Suprapubic skin (tissue), 4 donors: Measurements from ENCODE around the gene FOXK1. TPM values are rescaled to one million over a fixed set of nuclear protein-coding genes. Genes with fewer than 3 reads are reported as not detected.

Source experiments
- DNase-seq, 2 donors: peaks; one replicate each; pipeline ENCODE4 v3.0.0-alpha.2; 2019; ENCODE audit warnings: low spot score in 2 of 2
- H3K27ac ChIP-seq: fragments of 200-600 bp; sonication (generic); one replicate; pipeline ENCODE4 v1.5.1; 2019
- H3K27me3 ChIP-seq: fragments of 200-600 bp; sonication (generic); one replicate; pipeline ENCODE4 v1.5.1; 2019
- H3K36me3 ChIP-seq: fragments of 200-600 bp; sonication (generic); one replicate; pipeline ENCODE4 v1.5.1; 2019
- H3K4me1 ChIP-seq: fragments of 200-600 bp; sonication (generic); one replicate; pipeline ENCODE4 v1.5.1; 2019
- H3K4me3 ChIP-seq: fragments of 200-600 bp; sonication (generic); one replicate; pipeline ENCODE4 v1.5.1; 2019; ENCODE audit warnings: mild to moderate bottlenecking
- H3K9me3 ChIP-seq: fragments of 200-600 bp; sonication (generic); one replicate; pipeline ENCODE4 v1.5.1; 2019
- EP300 ChIP-seq: sonication (generic); formaldehyde crosslinking; IDR thresholded peaks from one replicate; pipeline ENCODE4 v1.6.1; 2017; ENCODE audit warnings: antibody characterized with exemption
- POLR2A ChIP-seq, 2 donors: fragments of 450-650 bp; IDR thresholded peaks; one replicate each; pipeline ENCODE4 v1.6.1; 2017; ENCODE audit warnings: antibody characterized with exemption in 2 of 2, mild to moderate bottlenecking in 2 of 2, moderate library complexity in 2 of 2
- POLR2AphosphoS5 ChIP-seq, 3 donors: sonication (generic); formaldehyde crosslinking; IDR thresholded peaks; one replicate each; pipeline ENCODE4 v1.6.1; 2017; ENCODE audit warnings: antibody characterized with exemption in 3 of 3
- WGBS: methylation state at CpG from one replicate; pipeline ENCODE4 v1.1.5; 2018; 5-methylcytosine and 5-hydroxymethylcytosine counted together
- total RNA-seq, 4 donors: library from RNA; depleted of rRNA; stranded (reverse); fragments of >200 nt; gene quantifications; one replicate each; pipeline ENCODE4 v1.1.0, GENCODE V29; 2016
- TF ChIP-seq, protein P1 (sequence below), 2 donors: fragments of 200-600 bp in 1 of 2; fragments of 450-650 bp in 1 of 2; sonication (generic) in 1 of 2; IDR thresholded peaks; one replicate each; pipeline ENCODE4 v1.5.1; 2016 to 2019; ENCODE audit warnings: antibody characterized with exemption in 2 of 2, mild to moderate bottlenecking in 1 of 2, moderate library complexity in 1 of 2

The FOXK1 gene
- total RNA-seq, 4 donors from 2014 or later = 37.5 to 68.5 (median 46.6) TPM

DNA sequence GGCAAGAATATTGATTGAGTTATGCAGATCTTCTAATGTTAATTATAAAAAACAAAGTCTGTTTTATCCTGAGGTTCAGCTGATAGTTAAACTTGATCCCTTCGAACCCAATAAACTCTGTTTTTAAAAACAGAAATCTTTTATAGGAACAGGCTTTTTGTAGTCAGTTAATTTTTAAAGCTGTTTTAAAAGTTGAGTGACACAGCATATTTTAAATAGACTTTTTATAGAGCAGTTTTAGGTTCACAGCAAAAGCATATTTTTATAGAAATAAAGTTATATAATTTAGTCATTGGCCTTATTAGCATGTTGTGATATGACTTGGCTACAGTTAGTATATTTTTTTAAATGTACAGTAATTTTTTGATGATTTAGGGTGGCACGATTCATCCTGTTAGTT lies 11.1 kb downstream of the FOXK1 start:
- H3K4me3 ChIP-seq = no peak overlapping the region
- H3K27ac ChIP-seq = peak overlapping the region; percentile 79
- WGBS = 71% methylated on average over 2 of the region's 2 CpGs
- no peak for DNase-seq
- H3K36me3 ChIP-seq = no peaks in the 10 kb centered on the region
- no peaks in the 10 kb centered on the region for H3K9me3 ChIP-seq
- TF ChIP-seq, protein P1, sequence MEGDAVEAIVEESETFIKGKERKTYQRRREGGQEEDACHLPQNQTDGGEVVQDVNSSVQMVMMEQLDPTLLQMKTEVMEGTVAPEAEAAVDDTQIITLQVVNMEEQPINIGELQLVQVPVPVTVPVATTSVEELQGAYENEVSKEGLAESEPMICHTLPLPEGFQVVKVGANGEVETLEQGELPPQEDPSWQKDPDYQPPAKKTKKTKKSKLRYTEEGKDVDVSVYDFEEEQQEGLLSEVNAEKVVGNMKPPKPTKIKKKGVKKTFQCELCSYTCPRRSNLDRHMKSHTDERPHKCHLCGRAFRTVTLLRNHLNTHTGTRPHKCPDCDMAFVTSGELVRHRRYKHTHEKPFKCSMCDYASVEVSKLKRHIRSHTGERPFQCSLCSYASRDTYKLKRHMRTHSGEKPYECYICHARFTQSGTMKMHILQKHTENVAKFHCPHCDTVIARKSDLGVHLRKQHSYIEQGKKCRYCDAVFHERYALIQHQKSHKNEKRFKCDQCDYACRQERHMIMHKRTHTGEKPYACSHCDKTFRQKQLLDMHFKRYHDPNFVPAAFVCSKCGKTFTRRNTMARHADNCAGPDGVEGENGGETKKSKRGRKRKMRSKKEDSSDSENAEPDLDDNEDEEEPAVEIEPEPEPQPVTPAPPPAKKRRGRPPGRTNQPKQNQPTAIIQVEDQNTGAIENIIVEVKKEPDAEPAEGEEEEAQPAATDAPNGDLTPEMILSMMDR (IDR thresholded peaks at IDR 0.05) = no peak
- TF ChIP-seq POLR2A (IDR thresholded peaks at IDR 0.05) (no peak), EP300 (no peak), POLR2AphosphoS5 (IDR thresholded peaks at IDR 0.05) (no peak)
- no peaks in the 10 kb centered on the region for H3K27me3 ChIP-seq
- peaks cover 51% of the 10 kb centered on the region for H3K4me1 ChIP-seq

DNA sequence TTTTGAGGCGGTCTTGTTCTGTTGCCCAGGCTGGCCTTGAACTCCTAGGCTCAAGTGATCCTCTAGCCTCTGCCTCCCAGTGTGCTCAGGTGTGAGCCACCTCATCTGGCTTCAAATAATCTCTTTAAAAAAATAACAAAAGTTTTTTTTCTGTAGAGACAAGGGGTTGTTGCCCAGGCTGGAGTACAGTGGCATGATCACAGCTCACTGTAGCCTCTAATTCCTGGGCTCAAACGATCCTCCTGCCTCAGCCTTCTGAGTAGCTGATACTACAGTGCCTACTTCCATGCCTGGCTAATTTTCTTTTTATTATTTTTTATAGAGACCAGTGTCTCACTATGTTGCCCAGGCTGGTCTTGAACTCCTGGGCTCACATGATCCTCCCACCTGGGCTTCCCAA lies 11.7 kb downstream of the FOXK1 start:
- DNase-seq = no peak
- Histone ChIP-seq H3K4me1 (peaks cover 51% of the 10 kb centered on the region), H3K27ac (peak overlapping the region; percentile 79), H3K36me3 (no peaks in the 10 kb centered on the region), H3K9me3 (no peaks in the 10 kb centered on the region), H3K4me3 (no peak overlapping the region), H3K27me3 (no peaks in the 10 kb centered on the region)
- TF ChIP-seq POLR2AphosphoS5 (IDR thresholded peaks at IDR 0.05) (no peak), EP300 (no peak), POLR2A (IDR thresholded peaks at IDR 0.05) (no peak)
- TF ChIP-seq, protein P1 (IDR thresholded peaks at IDR 0.05) = no peak
- WGBS = 97% methylated on average over 2 of the region's 2 CpGs

DNA sequence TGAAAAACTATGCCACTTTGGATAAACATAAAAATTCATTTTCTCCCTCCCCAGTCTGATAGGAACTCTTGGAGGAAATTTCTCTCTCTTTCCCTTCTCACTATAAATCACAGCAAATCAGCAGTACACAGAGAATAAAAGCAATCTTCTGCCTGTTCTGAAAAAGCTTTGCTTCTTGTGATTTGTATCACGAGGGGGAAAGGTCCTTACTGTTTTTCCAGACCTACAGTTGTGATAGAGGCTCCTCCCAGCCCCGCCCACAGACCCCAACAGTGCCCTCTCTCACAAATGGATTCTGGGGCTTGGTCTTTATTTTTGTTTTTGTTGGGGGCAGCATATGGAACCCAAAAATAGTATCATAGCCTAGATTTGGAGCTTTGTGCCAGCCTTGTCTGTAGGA lies 12.2 kb downstream of the FOXK1 start:
- H3K27ac ChIP-seq = peak overlapping the region; percentile 79
- WGBS = 67% methylated on average over 2 of the region's 2 CpGs
- peaks cover 48% of the 10 kb centered on the region for H3K4me1 ChIP-seq

DNA sequence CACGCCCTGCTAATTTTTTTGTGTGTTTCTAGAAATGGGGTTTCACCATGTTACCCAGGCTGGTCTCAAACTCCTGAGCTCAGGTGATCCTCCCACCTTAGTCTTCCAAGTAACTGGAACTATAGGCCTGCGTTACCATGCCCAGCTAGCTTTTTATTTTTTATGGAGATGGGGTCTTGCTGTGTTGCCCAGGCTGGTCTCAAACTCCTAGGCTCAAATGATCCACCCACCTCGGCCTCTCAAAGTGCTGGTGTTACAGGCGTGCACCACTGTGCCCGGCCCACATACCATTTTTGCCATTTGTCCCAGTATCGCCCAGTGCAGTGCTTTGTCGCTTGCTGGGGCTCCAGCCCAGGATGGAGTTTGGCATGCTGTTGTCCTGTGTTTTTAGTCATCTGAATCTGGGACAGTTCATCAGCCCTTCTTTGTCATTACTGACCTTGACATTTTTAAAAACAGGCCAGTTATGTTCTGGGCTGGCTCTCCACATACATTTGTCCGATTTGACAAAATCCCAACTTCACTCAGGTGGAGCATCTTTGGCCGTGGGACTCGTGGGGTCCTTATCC lies 16.7 kb downstream of the FOXK1 start:
- Histone ChIP-seq H3K27ac (no peak overlapping the region), H3K4me1 (peaks cover 38% of the 10 kb centered on the region)

More for the DNA sequence above, 12.2 kb downstream of the FOXK1 start:
- Histone ChIP-seq H3K4me3 (no peak overlapping the region), H3K27me3 (no peaks in the 10 kb centered on the region), H3K36me3 (no peaks in the 10 kb centered on the region), H3K9me3 (no peaks in the 10 kb centered on the region)
- no peak for DNase-seq
- TF ChIP-seq POLR2AphosphoS5 (IDR thresholded peaks at IDR 0.05) (no peak), POLR2A (IDR thresholded peaks at IDR 0.05) (no peak), EP300 (no peak)
- TF ChIP-seq, protein P1 (IDR thresholded peaks at IDR 0.05) = no peak

DNA sequence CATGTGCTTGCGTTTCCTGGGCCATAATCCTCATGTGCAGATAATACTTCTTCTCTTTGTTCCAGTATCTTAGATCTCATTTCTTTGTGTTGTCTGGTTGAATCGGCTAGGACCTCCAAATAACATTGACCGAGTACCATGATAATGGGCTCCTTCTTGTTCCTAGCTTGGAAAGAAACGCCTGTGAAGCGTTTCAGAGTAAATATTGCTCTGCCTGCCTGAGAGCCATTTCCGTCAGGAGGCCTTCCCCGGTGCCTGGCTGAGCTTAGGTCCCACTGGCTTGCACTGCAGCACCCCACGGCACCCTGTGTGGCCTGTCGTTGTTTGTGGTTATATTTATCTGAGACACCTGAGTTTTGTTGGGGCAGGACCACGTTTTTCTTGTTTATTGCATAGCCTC lies 17.7 kb downstream of the FOXK1 start:
- WGBS = 69% methylated on average over 10 of the region's 10 CpGs
- H3K9me3 ChIP-seq = no peaks in the 10 kb centered on the region
- TF ChIP-seq POLR2AphosphoS5 (IDR thresholded peaks at IDR 0.05) (no peak), POLR2A (IDR thresholded peaks at IDR 0.05) (no peak), EP300 (no peak)
- TF ChIP-seq, protein P1 (IDR thresholded peaks at IDR 0.05) = no peak
- no peak for DNase-seq
- no peaks in the 10 kb centered on the region for H3K27me3 ChIP-seq
- H3K27ac ChIP-seq = no peak overlapping the region
- H3K4me1 ChIP-seq = peaks cover 37% of the 10 kb centered on the region
- H3K4me3 ChIP-seq = no peak overlapping the region
- no peaks in the 10 kb centered on the region for H3K36me3 ChIP-seq

More for the DNA sequence above, 16.7 kb downstream of the FOXK1 start:
- 92% methylated on average over 10 of the region's 10 CpGs for WGBS
- DNase-seq = no peak
- Histone ChIP-seq H3K9me3 (no peaks in the 10 kb centered on the region), H3K27me3 (no peaks in the 10 kb centered on the region), H3K4me3 (no peak overlapping the region), H3K36me3 (no peaks in the 10 kb centered on the region)
- no peak for TF ChIP-seq EP300
- TF ChIP-seq POLR2AphosphoS5 (IDR thresholded peaks at IDR 0.05) = no peak
- TF ChIP-seq, protein P1 (IDR thresholded peaks at IDR 0.05) = no peak
- no peak for TF ChIP-seq POLR2A (IDR thresholded peaks at IDR 0.05)
